Measurements from ENCODE around the gene HPD. TPM values are rescaled to one million over a fixed set of nuclear protein-coding genes. Genes with fewer than 3 reads are reported as not detected.

Gene HPD
- total RNA-seq, 1 donor from 2014 or later: 1.3 TPM

- H3K9me3 ChIP-seq (replicated peaks): no peaks in the 10 kb centered on the region
- H3K4me3 ChIP-seq: peak overlapping the region; percentile 81
- no peaks in the 10 kb centered on the region for H3K27me3 ChIP-seq (ENCODE audit: low read depth)
- H3K36me3 ChIP-seq: peaks cover 37% of the 10 kb centered on the region
- TF ChIP-seq, protein P1, sequence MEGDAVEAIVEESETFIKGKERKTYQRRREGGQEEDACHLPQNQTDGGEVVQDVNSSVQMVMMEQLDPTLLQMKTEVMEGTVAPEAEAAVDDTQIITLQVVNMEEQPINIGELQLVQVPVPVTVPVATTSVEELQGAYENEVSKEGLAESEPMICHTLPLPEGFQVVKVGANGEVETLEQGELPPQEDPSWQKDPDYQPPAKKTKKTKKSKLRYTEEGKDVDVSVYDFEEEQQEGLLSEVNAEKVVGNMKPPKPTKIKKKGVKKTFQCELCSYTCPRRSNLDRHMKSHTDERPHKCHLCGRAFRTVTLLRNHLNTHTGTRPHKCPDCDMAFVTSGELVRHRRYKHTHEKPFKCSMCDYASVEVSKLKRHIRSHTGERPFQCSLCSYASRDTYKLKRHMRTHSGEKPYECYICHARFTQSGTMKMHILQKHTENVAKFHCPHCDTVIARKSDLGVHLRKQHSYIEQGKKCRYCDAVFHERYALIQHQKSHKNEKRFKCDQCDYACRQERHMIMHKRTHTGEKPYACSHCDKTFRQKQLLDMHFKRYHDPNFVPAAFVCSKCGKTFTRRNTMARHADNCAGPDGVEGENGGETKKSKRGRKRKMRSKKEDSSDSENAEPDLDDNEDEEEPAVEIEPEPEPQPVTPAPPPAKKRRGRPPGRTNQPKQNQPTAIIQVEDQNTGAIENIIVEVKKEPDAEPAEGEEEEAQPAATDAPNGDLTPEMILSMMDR (IDR thresholded peaks at IDR 0.05; ENCODE audit: borderline replicate concordance): no peak
- no peak overlapping the region for H3K27ac ChIP-seq (replicated peaks)
- intact Hi-C loops (cut with micrococcal nuclease): no loop called here
- no peak for DNase-seq
- peaks cover 69% of the 10 kb centered on the region for H3K4me1 ChIP-seq
These were observed 50.9 kb downstream of the HPD start for GRCh38 chr12:121807642-121808347.

DNA sequence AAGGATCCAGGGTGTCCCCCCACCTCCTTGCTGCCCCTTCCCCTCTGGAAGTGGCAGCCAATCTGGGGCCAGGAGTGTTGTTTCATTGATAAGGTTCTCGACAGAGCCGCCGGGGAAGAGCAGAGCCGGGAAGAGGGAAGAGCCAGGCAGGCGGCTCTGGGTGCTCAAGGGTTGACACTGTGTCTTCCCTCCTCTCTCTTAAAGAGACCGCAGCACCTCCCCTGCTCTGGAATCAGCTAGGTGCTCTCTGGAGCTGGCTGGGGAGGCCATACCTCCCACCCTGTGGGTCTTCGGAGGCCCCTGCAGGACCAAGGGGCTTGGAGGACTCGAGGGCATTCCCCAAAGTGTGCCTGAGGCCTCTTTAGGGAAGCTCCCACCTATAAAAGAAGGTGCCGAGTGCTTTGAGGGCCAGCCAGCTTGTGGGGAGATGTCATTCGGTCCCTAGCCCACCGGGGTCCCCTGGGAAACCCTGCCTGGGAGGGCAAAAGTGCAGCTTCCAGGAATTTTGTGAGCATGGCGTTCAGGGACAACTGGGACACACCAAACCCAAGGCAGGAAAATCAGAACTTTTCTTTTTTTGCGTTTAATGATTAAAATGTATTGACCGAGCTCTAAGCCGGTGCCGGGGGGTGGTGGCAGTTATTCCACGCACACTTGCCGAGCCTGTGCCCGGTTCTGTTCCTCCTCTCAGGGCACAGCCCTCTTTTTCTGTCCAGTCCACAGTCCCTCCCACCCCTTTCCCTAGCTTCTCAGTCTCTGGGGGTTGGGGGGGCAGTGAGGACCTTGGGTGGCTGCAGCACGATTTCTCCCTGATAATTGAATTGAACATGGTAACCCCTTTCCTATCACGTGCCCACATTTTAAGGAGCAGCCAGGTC is 51.9 kb downstream of the HPD start:
- no peaks in the 10 kb centered on the region for H3K9me3 ChIP-seq (replicated peaks)
- peak overlapping the region; percentile 100 for H3K27ac ChIP-seq (replicated peaks)
- H3K4me1 ChIP-seq: peaks cover 61% of the 10 kb centered on the region
- intact Hi-C loops (cut with micrococcal nuclease): no loop called here
- no peak for DNase-seq
- TF ChIP-seq, protein P1 (IDR thresholded peaks at IDR 0.05; ENCODE audit: borderline replicate concordance): no peak
- H3K36me3 ChIP-seq: peaks cover 37% of the 10 kb centered on the region
- H3K4me3 ChIP-seq: peak overlapping the region; percentile 81
- H3K27me3 ChIP-seq (ENCODE audit: low read depth): no peaks in the 10 kb centered on the region

GRCh38 chr12:121806009-121806545 is 52.6 kb downstream of the HPD start:
- H3K27ac ChIP-seq (replicated peaks): peak overlapping the region; percentile 100
- H3K4me1 ChIP-seq: peaks cover 61% of the 10 kb centered on the region
- intact Hi-C loops (cut with micrococcal nuclease): no loop called here
- DNase-seq: no peak
- H3K9me3 ChIP-seq (replicated peaks): no peaks in the 10 kb centered on the region
- peaks cover 34% of the 10 kb centered on the region for H3K36me3 ChIP-seq
- no peaks in the 10 kb centered on the region for H3K27me3 ChIP-seq (ENCODE audit: low read depth)
- TF ChIP-seq, protein P1 (IDR thresholded peaks at IDR 0.05; ENCODE audit: borderline replicate concordance): no peak
- H3K4me3 ChIP-seq: peak overlapping the region; percentile 81

DNA sequence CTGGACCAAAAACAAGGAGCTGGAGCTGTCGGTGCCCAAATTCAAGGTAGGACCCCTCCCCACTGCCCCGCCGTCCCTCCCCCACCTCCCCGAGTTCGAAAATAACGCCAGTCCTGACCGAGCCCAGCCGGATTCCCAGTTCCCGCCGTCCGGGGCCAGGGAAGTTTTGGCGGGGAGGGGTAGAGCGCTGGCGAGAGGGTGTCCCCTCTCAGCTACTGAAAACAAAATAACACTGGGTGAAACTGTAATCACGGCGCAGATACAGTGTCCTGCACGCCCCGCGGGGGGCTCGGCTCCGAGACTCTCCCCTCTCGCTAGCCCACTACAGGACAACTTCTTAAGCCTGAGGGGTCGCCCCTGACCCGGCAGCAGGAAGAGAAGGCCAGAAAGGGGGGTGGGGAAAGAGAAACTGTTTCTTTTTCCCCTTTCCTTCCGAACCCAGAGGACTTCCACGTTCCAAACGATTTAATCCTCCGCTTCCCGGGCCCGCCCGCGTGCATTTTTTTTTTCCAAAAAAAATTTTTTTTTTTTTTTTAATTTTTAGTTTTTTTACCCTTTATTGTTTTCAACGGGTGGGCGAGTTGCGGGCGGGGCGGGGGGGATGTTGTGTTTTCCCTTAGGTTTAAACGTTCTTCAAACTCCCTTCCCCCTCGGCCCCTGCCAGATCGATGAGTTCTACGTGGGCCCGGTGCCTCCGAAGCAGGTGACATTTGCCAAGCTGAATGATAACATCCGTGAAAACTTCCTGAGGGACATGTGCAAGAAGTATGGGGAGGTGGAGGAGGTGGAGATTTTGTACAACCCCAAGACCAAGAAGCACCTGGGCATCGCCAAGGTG is 53.3 kb downstream of the HPD start:
- Histone ChIP-seq H3K27ac (replicated peaks) (peak overlapping the region; percentile 100), H3K27me3 (ENCODE audit: low read depth) (no peaks in the 10 kb centered on the region), H3K9me3 (replicated peaks) (no peaks in the 10 kb centered on the region), H3K4me3 (peak overlapping the region; percentile 81), H3K4me1 (peaks cover 58% of the 10 kb centered on the region), H3K36me3 (peaks cover 27% of the 10 kb centered on the region)
- TF ChIP-seq, protein P1 (IDR thresholded peaks at IDR 0.05; ENCODE audit: borderline replicate concordance): no peak
- no peak for DNase-seq
- intact Hi-C loops (cut with micrococcal nuclease): no loop called here
